ENCODE data around the gene LY6G6C. TPM values are rescaled to one million over a fixed set of nuclear protein-coding genes. Genes with fewer than 3 reads are reported as not detected.

Gene LY6G6C
- total and polyA plus RNA-seq, 2 of the 4 experiments (the other 2 are of a cell fraction), result not detected

DNA sequence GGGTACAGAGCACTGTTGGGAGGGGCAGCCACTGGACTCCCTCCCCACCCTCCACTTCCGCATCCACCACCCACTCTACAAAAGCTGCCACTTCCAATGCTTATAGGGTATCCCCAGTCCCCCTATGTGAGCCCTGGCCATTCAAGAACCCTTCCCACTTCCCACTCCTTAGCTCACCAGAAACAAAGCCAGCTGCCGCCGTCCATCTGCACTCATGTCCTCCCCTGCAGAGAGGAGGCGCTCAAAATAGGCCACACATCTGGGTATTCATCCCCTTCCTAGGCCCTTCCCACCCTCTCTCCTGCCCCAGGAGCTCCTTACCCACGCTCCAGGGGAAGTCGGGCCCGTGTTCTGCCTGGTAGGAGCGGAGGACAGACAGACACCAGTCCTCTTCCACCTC lies 34.2 kb downstream of the LY6G6C start:
- H3K4me3 ChIP-seq (ENCODE audit: insufficient read depth, low read depth, low read length), result no peak overlapping the region
- H3K23ac ChIP-seq (ENCODE audit: low read depth, low read length), result no peak overlapping the region
- TF ChIP-seq RCOR1 (IDR thresholded peaks at IDR 0.05; ENCODE audit: insufficient replicate concordance, low read length) (no peak), SMC3 (IDR thresholded peaks at IDR 0.05; ENCODE audit: low read depth, low read length) (no peak), FOS (IDR thresholded peaks at IDR 0.05; ENCODE audit: low read depth, low read length) (no peak), RAD21 (IDR thresholded peaks at IDR 0.05; ENCODE audit: low read length) (no peak), CEBPB (IDR thresholded peaks at IDR 0.05; ENCODE audit: low read depth, low read length) (no peak), USF2 (IDR thresholded peaks at IDR 0.05; ENCODE audit: low read depth, low read length) (no peak), CHD1 (IDR thresholded peaks at IDR 0.05; ENCODE audit: low read depth, low read length) (no peak), RFX5 (IDR thresholded peaks at IDR 0.05; ENCODE audit: low read depth, low read length) (no peak)
- in situ Hi-C loops (cut with MboI; ENCODE audit: low sequenced_read_pairs), result loop anchor here (10.0 kb wide), 2 partner anchors 147 to 257 kb away; partner anchors contain the start of gene CFB
- ChIA-PET CTCF (no interaction called here), POLR2A (ENCODE audit: unreplicated experiment) (no interaction called here)
- H3K4me1 ChIP-seq (ENCODE audit: control insufficient read depth, insufficient read depth, low read length), result peaks cover 3% of the 10 kb centered on the region; the same call in 1 of the 2 replicates
- H3K4me2 ChIP-seq (ENCODE audit: low read depth, low read length), result no peak overlapping the region
- H2BK15ac ChIP-seq (ENCODE audit: low read depth, low read length), result no peak overlapping the region
- no peak overlapping the region for H4K8ac ChIP-seq (ENCODE audit: low read depth in 2 of 2, low read length in 2 of 2)
- WGBS, 2 experiments (ENCODE audit: extremely low coverage in 2 of 2, insufficient read length in 1 of 2), result 70% methylated on average over 3 of the region's 8 CpGs; no CpG with 5 or more reads in 1 of the 2 experiments
- no peaks in the 10 kb centered on the region for H3K79me1 ChIP-seq (ENCODE audit: low read depth in 1 of 2, low read length in 2 of 2)
- no peak overlapping the region for H3K9ac ChIP-seq (ENCODE audit: low read depth, low read length)
- H4K91ac ChIP-seq (ENCODE audit: insufficient read depth, low read depth, low read length), result no peak overlapping the region
- H2AFZ ChIP-seq (replicated peaks; ENCODE audit: low read length, poor library complexity), result no peak overlapping the region
- H4K20me1 ChIP-seq (ENCODE audit: insufficient read depth, low read length), result no peaks in the 10 kb centered on the region
- no peaks in the 10 kb centered on the region for H3K9me3 ChIP-seq (ENCODE audit: control insufficient read depth, insufficient read depth, low read length)
- no peak overlapping the region for H2AK9ac ChIP-seq (replicated peaks; ENCODE audit: low read depth, low read length, poor library complexity)
- H3K14ac ChIP-seq (replicated peaks; ENCODE audit: low read depth, low read length), result no peak overlapping the region
- H3K18ac ChIP-seq (ENCODE audit: low read depth, low read length), result no peak overlapping the region
- H2BK120ac ChIP-seq (ENCODE audit: low read depth, low read length), result no peak overlapping the region
- peaks cover 56% of the 10 kb centered on the region for H3K36me3 ChIP-seq (ENCODE audit: control insufficient read depth, insufficient read depth, low read length)
- DNase-seq (no peak), ATAC-seq (ENCODE audit: low read depth) (no peak)
- no peak overlapping the region for H2BK20ac ChIP-seq (ENCODE audit: low read depth, low read length)
- intact Hi-C loops (cut with micrococcal nuclease), result no loop called here
- H3K56ac ChIP-seq (ENCODE audit: extremely low read depth, insufficient read depth, low read length), result no peak overlapping the region
- no peaks in the 10 kb centered on the region for H3K27me3 ChIP-seq (ENCODE audit: control insufficient read depth, insufficient read depth, low read length)
- no peak overlapping the region for H2AK5ac ChIP-seq (ENCODE audit: low read depth, low read length)
- no peak overlapping the region for H2BK5ac ChIP-seq (ENCODE audit: low read depth, low read length, poor library complexity, severe bottlenecking)
- no peak overlapping the region for H3K27ac ChIP-seq (ENCODE audit: insufficient read depth, low read length)
- dilution Hi-C loops (cut with HindIII; ENCODE audit: low sequenced_read_pairs, unreplicated experiment), result no loop called here
- H3K4ac ChIP-seq (ENCODE audit: low read depth, low read length), result no peak overlapping the region
- no TSS peak for BruUV-seq (replicated peaks)
- no peak overlapping the region for H4K5ac ChIP-seq (ENCODE audit: low read depth, low read length)
- 0 out of 2 replicates have a peak, but pooled peaks cover 5% of the 10 kb centered on the region for H3K9me1 ChIP-seq (ENCODE audit: insufficient read depth, low read length)
